Measurements from ENCODE around the gene UBL3.

The UBL3 gene

DNA sequence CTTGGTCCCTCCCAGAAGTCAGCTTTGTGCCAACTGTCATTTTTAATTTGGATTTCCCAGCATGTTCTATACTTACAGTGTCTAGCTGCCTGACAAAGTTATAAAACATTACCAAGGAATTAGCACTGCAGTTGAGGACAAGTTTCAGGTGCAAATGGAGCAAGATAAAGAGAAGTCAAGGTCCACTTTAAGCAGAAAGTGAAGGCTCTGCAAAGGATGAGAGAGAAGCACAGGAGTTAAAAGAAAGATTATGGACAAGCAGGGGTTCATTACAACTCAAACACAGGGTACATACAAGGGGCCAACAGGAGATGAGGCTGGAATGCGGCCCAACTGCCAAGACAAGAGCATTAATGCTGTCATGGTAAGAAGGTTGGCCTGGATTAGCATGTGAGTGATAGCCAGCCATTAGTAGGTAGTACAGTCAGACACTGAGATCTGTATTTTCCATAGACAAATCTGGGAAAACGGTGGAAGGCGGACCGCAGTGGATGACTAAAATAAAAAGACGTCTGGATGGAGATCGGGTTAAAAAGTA is 17.6 kb downstream of the UBL3 start:
- DNase-seq (ENCODE audit: extremely low spot score), result no peak
- CTCF ChIA-PET, result interaction anchor here (1.2 kb wide), 1 partner anchor 63 kb away, joined by 3 read pairs; no protein-coding TSS in a partner anchor
- TF ChIP-seq, protein P1, sequence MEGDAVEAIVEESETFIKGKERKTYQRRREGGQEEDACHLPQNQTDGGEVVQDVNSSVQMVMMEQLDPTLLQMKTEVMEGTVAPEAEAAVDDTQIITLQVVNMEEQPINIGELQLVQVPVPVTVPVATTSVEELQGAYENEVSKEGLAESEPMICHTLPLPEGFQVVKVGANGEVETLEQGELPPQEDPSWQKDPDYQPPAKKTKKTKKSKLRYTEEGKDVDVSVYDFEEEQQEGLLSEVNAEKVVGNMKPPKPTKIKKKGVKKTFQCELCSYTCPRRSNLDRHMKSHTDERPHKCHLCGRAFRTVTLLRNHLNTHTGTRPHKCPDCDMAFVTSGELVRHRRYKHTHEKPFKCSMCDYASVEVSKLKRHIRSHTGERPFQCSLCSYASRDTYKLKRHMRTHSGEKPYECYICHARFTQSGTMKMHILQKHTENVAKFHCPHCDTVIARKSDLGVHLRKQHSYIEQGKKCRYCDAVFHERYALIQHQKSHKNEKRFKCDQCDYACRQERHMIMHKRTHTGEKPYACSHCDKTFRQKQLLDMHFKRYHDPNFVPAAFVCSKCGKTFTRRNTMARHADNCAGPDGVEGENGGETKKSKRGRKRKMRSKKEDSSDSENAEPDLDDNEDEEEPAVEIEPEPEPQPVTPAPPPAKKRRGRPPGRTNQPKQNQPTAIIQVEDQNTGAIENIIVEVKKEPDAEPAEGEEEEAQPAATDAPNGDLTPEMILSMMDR (IDR thresholded peaks at IDR 0.05; ENCODE audit: control extremely low read depth, extremely low read depth, low read depth, missing control alignments), result no peak
- POLR2A ChIA-PET, result interaction anchor here (1.1 kb wide), 1 partner anchor 9 kb away, joined by 9 read pairs; no protein-coding TSS in a partner anchor

DNA sequence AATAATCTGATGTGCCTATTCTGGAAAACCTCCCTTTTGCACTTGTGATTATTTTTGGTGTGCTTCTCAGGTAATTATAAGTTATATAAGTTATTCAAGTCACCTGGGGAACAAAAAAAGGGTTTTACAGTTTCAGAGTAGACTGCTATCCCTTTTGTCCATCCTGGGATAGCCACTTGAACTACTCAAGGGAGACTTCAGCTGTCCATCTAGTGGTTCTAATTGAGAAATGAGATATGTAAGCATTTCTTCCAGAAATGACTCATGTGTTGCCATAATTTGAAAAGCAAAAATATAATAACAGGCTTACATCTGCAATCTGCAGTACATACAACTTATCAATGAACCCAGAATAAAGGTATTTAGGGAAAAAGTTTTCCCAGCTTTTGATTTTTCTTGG is 20.4 kb downstream of the UBL3 start:
- POLR2A ChIA-PET, result no interaction called here
- peak; percentile 23 for DNase-seq (ENCODE audit: extremely low spot score)
- TF ChIP-seq, protein P1 (IDR thresholded peaks at IDR 0.05; ENCODE audit: control extremely low read depth, extremely low read depth, low read depth, missing control alignments), result no peak
- CTCF ChIA-PET, result interaction anchor here (1.3 kb wide), 1 partner anchor 9 kb away, joined by 3 read pairs; no protein-coding TSS in a partner anchor

DNA sequence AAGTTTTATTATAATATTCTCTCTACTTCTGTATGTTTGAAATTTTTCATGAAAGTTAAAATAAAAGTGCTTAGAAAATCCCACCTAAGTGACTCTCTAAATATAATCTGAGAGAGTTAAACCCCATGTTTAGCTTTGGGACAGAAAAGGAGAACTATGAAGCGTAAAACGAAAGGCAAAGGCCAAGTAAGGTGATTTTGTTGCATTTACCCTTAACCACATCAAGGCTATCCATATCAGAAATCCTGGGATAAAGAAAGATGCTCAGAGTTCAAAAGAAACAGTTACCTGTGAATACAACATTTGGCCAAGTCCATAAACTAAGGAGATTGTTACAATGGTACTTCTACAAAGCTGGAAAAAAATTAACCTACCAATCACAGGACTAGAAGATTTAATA is 31.3 kb downstream of the UBL3 start:
- ChIA-PET CTCF (interaction anchor here (1.4 to 2.0 kb wide), 6 partner anchors 9 to 293 kb away, joined by 3 to 6 read pairs (median 4); no protein-coding TSS in a partner anchor), POLR2A (no interaction called here)
- DNase-seq (ENCODE audit: extremely low spot score), result no peak
- TF ChIP-seq, protein P1 (IDR thresholded peaks at IDR 0.05; ENCODE audit: control extremely low read depth, extremely low read depth, low read depth, missing control alignments), result no peak

DNA sequence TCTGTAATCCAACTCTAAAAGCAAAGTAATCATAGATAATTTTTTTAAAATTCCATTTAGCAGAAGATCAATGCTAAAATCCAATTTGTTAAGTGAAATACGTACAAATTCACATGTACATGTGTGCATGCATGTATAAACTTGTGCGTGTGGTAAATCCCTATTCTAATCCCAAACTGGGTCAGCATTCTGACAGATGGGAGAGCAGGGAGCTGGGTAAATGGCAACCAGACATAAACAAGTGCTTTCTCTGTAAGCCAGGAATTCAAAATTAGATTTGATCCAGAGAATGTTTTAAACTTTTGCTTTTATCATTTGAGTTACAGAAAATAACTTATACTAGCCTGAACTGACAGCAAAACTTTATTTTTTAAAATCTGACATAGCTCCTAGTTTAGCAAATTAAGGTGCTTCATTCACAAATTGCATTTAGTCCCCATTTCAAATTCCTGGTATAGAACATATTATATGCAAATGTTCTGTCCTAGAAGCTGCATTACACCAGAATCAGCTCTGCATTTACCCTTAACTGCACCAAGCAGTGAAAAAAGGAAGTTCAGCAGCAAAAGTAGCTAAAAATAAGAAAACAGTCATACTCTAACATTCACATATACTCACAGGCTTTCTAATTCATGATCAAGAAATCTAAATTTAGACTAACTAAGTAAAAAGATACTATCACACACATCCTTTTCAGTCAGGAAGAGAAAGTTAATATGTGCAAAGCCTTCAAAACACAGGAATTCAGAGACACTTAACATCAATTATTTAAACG is 32.6 kb downstream of the UBL3 start:
- peak; percentile 48 for DNase-seq (ENCODE audit: extremely low spot score)
- CTCF ChIA-PET, result interaction anchor here (0.7 to 2.0 kb wide), 4 partner anchors 10 to 310 kb away, joined by 3 to 6 read pairs (median 3); no protein-coding TSS in a partner anchor

DNA sequence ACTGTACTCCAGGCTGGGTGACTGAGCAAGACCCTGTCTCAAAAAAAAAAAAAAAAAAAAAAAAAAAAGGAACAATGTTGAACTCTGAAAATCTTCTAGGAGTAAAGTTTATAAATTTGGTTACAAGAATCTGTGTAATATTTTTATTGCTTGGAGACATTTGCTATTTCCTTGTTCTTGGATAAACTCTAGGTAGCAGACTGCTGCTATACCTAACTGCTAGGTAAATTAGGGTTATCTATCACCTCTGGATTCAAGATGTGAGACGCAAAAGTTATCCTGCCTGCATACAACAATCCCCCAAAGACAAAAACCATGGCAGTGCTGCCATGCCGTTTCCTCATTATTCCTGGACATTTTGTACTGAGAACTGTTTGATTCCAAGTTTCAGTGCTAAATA is 33.7 kb downstream of the UBL3 start:
- CTCF ChIA-PET, result interaction anchor here (1.5 kb wide), 1 partner anchor 9 kb away, joined by 3 read pairs; no protein-coding TSS in a partner anchor
- no peak for DNase-seq (ENCODE audit: extremely low spot score)
- TF ChIP-seq, protein P1 (IDR thresholded peaks at IDR 0.05; ENCODE audit: control extremely low read depth, extremely low read depth, low read depth, missing control alignments), result no peak
- POLR2A ChIA-PET, result no interaction called here

More for the DNA sequence above, 32.6 kb downstream of the UBL3 start:
- POLR2A ChIA-PET, result no interaction called here
- TF ChIP-seq, protein P1 (IDR thresholded peaks at IDR 0.05; ENCODE audit: control extremely low read depth, extremely low read depth, low read depth, missing control alignments), result no peak

DNA sequence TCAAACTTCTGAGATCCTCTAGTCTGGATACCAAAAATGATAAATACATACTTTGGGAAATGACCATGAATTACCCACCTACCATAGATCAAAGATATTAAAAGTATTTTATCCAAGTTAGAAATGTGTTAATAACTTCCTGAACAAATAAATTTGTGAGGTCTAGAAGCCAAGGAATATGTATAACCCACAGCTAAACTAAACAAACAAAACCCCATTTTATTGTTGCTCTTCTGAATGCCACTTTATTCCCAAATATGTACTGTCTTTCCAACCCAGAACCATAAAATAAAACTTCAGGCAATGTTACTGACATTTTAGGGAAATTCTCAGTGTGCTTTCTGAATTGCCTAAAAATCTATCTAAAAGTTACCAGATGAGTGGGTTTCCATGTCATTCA is 35.1 kb downstream of the UBL3 start:
- CTCF ChIA-PET, result interaction anchor here (1.1 to 1.5 kb wide), 3 partner anchors 10 to 46 kb away, joined by 3 to 7 read pairs (median 3); no protein-coding TSS in a partner anchor

More for the DNA sequence above, 35.1 kb downstream of the UBL3 start:
- TF ChIP-seq, protein P1 (IDR thresholded peaks at IDR 0.05; ENCODE audit: control extremely low read depth, extremely low read depth, low read depth, missing control alignments), result no peak
- POLR2A ChIA-PET, result no interaction called here
- DNase-seq (ENCODE audit: extremely low spot score), result no peak

All from GM10248 (cell line).